HTR-8/SVneo (cell line): Measurements from ENCODE around the gene AFAP1.

Source experiments
- DNase-seq: peaks from one replicate; pipeline ENCODE4 v3.0.0; 2011; ENCODE audit warnings: low spot score, mixed read lengths; ENCODE audit not compliant: insufficient read length
- FAIRE-seq: peaks from 2 replicates; lab custom pipeline; 2011; peaks lifted over from hg19 to GRCh38; lab: Jason Lieb, UNC

AFAP1 gene

DNA sequence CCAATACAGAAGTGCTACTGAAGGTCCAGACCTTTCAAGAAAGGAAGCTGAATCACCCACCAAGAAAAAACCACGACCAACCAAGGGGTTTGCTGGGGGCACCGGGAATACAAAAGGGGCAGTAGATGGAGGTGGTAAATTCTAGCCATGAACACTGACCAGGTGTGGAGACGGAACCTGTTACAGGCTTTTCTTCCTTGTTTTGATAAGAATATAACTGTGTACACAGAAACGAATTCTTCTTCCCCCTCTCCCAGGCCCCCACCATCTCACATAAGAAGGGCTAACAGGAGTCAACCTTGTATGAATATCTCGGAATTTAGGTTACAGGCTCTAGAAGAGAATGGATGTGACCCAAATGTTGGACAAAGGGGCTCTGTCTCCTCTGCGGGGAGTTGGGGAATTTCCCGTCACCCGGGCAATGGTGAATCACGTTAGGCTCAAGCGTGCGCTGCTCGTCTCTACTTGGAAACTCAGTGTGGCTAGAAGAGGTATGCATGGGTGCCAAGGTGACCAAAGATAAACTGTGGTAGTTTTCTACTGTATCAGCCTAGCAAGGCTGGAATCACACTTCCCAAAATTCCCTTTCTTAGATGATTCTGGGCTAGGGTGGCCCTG is 87.0 kb downstream of the AFAP1 start:
- FAIRE-seq, result no peak
- DNase-seq, result no peak

DNA sequence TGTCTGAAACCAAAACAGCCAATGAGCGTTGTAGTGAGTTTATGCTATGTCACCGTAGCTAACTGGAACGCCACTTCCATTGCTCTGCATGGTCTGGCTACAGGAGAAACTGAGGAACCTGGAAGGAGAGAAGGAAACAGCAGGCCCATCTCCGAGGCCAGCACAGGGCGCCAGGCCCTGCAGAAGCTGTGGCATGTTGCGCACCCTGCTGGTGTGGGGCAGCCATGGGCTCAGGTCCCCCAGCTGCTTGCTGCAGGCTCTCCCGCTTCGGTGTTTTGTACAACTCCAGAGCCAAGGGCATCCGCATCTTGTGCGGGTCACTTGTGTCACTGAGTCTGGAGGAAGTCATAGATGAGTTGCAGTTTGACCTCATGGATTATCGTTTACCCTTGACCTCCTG is 89.2 kb downstream of the AFAP1 start:
- DNase-seq, result no peak
- FAIRE-seq, result no peak

DNA sequence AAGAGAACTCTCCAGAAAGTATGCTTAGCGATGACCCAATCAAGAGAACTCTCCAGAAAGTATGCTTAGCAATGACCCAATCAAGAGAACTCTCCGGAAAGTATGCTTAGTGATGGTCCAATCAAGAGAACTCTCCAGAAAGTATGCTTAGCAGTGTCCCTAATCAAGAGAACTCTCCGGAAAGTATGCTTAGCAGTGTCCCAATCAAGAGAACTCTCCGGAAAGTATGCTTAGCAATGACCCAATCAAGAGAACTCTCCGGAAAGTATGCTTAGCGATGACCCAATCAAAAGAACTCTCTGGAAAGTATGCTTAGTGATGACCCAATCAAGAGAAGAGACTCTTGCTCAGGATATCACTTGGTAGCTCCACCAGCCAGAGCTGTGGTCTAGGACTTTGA is 92.5 kb downstream of the AFAP1 start:
- DNase-seq (no peak), FAIRE-seq (no peak)

DNA sequence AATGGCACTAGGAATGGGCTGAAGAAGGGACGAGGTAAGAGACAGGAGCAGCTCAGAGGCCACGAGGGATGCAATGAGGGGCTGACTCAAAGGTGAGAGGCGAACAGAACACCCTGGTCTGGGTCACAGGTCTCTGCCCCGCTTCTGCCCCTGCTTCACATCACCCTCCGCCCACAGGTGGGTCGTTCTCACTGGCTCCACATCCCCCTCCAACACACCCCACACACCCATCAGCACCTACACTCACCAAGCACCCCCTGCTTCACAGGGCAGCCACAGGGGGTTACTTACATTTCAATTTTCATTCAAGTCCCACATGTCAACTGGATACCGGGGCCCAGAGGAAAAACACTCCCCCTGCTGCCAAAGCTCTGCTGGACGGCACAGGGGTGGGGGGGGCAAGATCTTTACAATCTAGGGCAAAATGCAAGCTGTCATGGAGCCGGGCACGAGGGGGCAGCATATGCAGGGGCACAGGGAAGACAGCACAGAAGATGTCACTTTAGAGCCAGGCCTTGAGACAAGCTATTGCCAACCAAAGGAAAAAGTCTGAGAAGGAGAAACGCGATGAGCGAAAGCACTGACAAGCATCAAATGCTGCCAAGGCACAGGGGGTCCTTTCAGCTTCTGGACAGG is 94.0 kb downstream of the AFAP1 start:
- FAIRE-seq (peak; percentile 59), DNase-seq (no peak)

DNA sequence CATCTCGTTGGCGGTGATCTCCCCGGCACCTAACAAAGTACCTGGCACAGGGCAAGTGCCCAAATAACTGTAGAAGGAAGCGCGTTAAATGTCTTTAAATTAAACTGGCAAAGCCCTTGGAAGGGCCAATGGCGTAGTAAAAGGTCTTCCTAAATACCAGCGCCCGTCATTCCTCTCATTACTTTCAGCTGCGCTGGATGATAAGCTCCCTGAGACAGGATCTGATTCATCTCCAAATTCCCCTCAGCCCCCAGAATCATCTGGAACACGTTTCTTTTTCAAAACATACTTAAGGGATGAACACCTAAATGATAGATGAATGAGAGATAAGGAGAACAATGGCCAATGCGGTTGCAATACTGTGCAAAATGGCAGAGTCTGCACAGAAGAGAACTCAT is 95.1 kb downstream of the AFAP1 start:
- FAIRE-seq (peak; percentile 85), DNase-seq (peak; percentile 56)

DNA sequence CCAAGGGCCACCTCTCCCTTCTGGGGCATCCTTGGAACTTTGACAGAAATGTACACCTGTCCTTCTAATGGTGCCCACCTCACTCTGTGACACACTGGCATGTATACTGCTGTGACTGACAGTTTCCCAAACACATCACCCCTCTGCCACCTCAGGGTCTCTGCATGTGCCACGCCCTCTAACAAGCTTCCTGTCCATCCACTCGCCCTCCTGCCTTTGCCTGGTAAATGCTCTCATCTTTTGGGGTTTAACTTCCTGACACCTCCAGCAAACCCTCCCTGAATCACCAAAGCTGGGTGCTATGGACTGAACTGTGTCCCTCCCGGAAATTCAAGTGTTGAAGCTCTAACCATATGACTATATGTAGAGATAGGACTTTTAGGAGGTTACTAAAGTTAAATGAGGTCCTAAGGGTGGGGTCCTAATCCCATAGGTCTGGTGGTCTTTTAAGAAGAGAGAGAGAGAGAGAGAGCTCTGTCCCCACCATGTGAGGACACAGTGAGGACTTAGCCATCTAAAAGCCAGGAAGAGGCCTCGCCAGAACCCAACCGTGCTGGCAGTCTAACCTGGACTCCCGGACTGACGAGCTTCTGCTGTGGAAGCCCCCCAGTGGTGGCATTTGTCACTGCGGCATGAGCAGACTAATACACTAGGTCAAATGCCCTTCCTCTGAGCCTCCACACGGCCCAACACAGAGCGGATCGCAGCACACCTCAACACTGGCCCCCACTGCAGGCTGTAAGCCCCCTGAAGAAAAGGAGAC is 95.6 kb downstream of the AFAP1 start:
- DNase-seq (peak; percentile 71), FAIRE-seq (peak; percentile 86)

DNA sequence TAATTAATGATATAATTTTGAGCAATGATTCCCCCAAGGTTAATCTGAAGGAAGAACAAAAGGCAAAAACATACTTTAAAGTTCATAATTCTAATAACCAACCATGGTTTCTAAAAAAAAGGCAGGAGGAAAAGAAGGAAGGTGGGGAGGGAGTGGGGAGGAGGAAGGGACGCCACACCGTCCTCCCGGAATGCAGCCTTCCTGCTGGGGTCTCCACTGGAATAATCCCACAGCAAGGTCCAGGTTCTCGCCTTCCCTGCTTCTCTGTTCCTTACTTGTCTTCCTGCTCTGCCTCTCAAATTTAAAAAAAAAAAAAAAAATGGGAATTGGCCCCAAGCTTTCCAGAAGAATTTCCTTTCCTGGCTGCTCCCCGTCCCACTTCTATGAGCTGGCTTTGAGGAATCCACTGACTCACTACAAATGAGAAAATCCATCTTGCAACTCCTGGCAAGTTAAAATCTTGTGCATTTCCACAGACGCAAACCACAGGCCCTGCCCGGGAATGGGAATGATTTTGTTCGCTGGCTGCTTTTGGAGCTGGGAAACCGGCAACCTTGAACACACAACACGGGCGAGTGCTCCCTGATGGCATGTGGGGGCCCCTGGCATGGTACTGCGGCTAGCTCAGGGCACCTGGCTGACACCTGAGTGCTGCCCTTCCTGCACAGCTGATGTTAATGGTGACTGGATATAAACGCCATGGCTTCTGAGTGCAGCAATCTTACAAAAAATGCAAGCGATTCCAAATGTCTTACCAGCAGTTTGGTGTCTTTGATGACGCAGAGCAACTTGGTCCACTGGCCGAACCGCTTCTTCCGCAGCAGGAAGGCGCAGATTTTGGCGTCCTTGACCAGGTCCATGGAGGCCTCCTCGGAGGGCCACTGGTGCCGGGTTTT is 97.0 kb downstream of the AFAP1 start:
- peak; percentile 52 for FAIRE-seq
- DNase-seq, result peak; percentile 84

DNA sequence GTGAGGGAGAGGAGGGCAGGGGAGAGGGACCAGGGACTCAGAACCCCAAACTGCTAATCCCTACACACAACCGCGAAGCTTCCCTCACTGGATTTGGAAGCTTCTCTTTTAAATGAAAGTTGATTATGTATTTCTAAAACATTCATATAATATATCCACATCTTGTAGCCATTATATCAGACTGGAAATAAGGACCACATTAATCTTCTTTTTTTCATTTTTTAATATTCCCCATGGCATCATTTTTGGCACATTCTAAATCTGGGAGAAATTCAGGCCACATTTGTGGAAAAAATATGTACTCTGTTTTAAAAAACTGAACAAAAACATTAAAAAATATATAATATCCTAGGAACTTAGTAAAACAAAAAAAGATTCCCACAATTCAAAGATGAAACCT is 97.8 kb downstream of the AFAP1 start:
- DNase-seq (no peak), FAIRE-seq (no peak)

DNA sequence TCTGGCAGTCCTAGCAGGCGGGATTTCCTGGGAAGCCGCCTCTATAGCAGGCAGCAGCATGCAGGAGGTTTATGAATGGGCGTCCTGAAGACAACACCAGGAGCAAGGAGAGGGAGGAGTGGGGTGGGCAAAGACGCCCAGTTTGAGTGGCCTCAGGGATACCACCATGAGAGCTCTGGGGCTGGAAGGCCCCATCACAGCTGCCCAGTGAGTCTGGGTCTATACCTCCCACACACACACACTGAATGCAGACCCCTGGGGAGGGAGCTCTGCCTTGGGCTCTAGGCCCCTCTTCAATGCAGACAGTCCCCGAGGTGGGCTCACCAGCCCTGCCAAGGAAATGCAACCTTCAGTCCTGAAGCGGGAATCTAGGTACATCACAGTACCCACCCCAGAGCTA is 98.6 kb downstream of the AFAP1 start:
- FAIRE-seq (peak; percentile 38), DNase-seq (no peak)

DNA sequence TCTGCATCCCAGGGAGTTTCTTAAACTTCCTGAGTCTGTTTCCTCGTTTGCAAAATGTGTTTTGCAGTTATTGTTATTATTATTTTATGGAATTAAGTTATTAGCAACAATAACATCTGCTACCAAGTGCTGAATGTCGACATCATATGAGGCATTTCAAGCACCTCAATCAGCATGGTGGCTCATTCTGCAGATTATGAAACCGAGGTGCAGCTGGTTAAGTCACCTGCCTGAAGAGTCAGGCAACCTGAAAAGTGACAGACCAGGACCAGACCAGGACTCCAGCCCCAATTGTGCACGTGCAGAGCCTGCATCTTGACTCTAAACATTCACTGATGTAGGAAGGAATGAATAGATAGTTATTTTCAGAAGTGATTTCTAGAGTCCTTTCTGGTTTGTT is 99.8 kb downstream of the AFAP1 start:
- FAIRE-seq (no peak), DNase-seq (no peak)

DNA sequence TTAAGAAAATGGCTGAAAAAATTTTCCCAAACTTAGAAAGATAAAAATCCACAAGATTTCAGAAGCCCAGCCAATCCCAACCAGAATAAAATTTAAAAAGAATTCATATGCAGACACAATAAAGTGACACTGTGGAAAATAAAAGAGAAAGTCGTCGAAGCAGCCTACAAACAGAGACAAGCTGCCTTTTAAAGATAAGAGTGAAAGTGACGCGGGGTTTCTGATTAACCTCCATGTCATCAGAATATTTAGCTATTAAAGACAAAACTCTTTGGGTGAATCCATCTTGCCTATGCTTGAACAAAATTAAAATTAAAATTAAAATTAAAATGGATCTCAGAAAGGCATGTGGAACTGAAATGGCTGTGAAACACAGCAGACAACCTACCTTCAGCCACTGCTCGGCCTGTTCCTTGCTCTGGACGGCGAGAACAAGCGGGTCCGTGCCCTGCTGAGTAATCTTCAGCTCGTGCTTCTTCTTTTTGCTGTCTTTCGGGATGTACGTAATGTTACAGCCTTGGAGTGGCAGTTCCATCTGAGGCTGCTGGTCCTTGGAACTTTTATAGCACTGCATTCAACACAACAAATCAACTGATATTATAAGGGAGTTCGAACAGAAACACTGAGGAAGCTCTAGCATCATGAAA is 101.4 kb downstream of the AFAP1 start:
- FAIRE-seq (no peak), DNase-seq (no peak)

DNA sequence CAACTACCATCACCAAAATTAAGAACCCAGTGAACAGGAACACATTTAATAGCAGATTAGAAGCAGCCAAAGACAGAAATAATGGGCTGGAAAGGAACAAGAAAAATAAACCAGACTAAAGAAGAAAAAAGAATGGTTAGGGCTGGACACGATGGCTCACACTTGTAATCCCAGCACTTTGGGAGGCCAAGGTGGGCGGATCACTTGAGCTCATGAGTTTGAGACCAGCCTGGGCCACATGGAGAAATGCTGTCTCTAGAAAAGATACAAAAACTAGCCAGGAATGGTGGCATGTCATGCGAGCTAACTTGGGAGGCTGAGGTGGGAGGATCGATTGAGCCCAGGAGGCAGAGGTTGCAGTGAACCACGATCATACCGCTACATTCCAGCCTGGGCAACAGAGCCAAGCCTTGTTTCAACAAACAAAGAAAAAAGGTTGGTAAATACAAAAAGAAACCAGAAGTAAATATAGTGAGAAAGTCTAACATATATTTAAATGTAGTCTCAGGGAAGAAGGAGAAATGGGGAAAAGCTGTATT is 102.0 kb downstream of the AFAP1 start:
- no peak for FAIRE-seq
- no peak for DNase-seq

DNA sequence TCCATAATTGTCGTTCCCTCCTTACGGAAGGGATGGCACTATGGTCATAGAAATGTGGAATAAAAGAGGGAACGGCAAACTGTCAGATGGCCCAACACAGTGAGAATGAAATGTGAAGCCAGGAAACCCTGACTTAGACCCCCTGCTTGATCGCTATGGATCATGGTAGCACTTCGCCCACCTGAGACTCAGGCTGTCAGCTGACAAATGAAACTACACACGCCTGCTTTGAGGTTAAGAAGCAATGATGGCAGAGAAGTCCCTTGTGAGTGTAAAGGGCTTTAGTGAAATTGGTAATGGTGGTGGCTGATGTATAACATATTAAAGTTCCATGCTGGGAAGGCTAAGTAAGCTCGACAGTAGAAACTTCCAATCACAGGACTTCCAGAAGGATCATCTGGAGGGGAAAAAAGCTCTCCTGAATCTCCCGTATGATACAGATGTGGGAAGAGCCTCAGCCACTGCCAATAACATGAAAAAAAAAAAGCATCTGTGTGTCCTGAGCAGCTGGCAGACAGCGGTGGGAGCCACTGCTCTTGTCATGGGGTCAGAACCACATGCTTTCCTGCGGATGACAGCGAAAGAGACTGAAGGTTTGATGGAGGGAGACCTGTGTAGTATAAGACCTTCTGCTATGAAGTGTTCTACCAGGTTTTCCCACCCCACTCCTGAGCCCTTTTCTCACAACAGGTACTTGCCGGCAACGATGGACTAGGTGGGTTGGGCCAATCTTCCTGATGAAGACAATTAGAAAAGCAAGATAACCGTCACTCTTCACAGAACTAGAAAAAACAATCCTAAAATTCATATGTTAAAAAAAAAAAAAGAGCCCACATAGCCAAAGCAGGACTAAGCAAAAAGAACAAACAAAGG is 107.6 kb downstream of the AFAP1 start:
- no peak for FAIRE-seq
- DNase-seq, result no peak

DNA sequence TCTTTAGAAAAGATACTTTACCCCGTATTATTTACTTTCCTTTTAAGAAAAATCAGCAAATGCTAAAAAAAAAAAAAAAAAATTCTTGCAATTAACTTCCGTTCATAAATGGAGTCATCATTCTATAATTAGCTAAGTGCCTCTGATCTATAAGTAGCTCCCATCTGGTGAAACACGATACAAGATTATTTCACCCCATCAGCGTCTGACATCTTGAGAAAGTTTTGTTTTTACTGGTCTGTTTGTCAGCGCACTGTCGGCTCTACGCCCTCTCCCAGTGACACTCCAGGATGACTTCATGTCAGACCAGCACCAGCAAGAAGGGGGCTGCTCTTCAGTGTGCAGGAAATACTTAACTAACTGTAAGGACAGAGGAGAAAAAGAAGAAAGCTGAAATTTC is 108.3 kb downstream of the AFAP1 start:
- FAIRE-seq (no peak), DNase-seq (no peak)

DNA sequence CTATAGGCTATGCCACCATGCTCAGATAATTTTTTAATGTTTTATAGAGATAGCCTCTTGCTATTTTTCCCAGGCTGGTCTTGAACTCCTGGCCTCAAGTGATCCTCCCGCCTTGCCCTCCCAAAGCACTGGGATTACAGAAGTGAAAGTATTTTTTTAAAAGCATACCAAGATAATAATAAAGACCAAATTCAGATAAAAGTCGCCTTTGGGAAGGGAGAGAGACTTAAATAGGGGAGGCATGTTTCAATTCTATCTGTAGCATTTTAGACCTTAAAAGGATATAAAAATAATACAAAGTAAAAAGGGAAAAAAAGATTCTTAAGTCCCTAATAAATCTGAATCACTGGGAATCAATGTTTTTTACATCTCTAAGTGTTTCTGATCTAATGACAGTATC is 108.9 kb downstream of the AFAP1 start:
- DNase-seq, result no peak
- FAIRE-seq, result no peak

DNA sequence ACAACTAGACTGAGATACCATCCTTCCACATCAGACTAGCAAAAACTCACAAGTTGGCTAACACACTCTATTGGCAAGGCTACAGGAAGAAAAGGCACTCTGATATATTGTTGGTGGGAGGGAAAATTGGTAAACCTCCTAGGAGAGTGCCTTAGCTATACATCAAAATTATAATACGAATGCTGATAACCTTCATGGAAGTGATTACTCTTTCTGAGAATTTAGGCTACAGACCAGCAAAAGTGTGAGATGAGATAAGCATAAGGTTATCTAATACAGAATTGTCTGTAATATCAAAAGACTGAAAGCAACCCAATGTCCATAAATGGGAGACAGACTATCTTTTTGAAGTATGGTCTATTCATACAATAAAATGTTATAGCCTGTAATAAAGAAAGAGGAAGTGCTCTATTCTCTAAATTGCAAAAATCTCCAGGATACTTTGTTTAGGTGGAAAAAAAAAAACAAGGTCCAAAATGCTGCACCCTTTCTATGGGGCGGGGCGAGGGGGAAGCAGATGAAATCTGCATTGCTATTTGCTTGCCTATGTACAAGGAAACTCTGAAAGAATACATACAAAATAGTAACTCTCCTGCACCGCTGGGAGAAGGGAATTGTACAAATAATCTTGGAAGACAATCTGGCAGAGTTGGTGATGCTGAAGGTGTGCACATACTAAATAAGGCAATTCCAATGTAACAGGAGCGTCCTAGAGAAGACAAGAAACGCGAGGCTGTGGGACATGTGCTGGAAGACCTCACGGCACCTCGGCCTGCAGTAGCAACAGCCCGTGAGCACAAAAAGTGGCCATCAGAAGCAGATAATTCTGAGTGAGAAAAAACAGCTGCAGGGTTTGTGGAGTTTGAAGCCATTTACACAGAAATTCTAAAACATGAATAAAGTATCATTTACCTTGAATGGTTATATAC is 109.7 kb downstream of the AFAP1 start:
- FAIRE-seq, result peak; percentile 23
- DNase-seq, result no peak

DNA sequence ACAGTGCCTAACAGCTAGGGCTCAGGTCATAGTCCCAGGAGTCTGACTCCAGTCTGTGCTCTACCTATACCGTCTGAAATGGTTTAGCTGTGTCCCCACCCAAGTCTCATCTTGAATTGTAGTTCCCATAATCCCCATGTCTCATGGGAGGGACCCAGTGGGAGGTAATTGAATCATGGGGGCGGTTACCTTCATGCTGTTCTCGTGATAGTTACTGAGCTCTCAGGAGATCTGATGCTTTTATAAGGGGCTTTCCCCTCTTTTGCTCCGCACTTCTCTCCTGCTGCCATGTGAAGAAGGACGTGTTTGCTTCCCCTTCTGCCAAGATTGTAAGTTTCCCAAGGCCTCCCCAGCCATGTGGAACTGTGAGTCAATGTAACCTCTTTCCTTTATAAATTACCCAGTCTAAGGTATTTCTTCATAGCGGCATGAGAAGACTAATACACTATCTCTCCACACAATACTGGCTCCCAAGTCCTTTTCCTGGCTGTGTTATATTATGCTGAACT is 110.8 kb downstream of the AFAP1 start:
- DNase-seq (no peak), FAIRE-seq (no peak)
